HepG2 (cell line): Measurements from ENCODE around the gene SLC39A2. TPM values are rescaled to one million over a fixed set of nuclear protein-coding genes. Genes with fewer than 3 reads are reported as not detected.

Source experiments
- ELK4 ChIP-seq: sonication (generic); formaldehyde crosslinking; IDR thresholded peaks from 2 replicates; pipeline ENCODE4 v1.9.0; 2021; ENCODE audit warnings: missing genetic modification reagents, borderline replicate concordance
- FOXJ3 ChIP-seq: sonication (generic); formaldehyde crosslinking; IDR thresholded peaks from 2 replicates; pipeline ENCODE4 v1.4.0; 2020; ENCODE audit warnings: missing genetic modification reagents, mild to moderate bottlenecking, borderline replicate concordance
- HOXA3 ChIP-seq: sonication (generic); formaldehyde crosslinking; IDR thresholded peaks from 2 replicates; pipeline ENCODE4 v1.5.0; 2020; ENCODE audit warnings: missing genetic modification reagents
- NFYB ChIP-seq: sonication (generic); formaldehyde crosslinking; IDR thresholded peaks from 2 replicates; pipeline ENCODE4 v1.4.0; 2020; ENCODE audit warnings: missing genetic modification reagents
- NFYC ChIP-seq: IDR thresholded peaks from 2 replicates; pipeline ENCODE4 v1.6.1; 2016; ENCODE audit warnings: missing genetic modification reagents, missing compliant biosample characterization
- REPIN1 ChIP-seq: sonication (generic); formaldehyde crosslinking; IDR thresholded peaks from 2 replicates; pipeline ENCODE4 v1.8.0; 2022; ENCODE audit warnings: missing genetic modification reagents, low read depth, mild to moderate bottlenecking, borderline replicate concordance
- SP4 ChIP-seq: sonication (generic); formaldehyde crosslinking; IDR thresholded peaks from 2 replicates; pipeline ENCODE4 v1.8.1; 2023; ENCODE audit warnings: mild to moderate bottlenecking, missing genetic modification reagents
- ZNF232 ChIP-seq: sonication (generic); formaldehyde crosslinking; IDR thresholded peaks from 2 replicates; pipeline ENCODE4 v1.4.0; 2020; ENCODE audit warnings: missing genetic modification reagents, borderline replicate concordance
- ZNF326 ChIP-seq: sonication (generic); formaldehyde crosslinking; IDR thresholded peaks from 2 replicates; pipeline ENCODE4 v1.4.0; 2020; ENCODE audit warnings: missing genetic modification reagents, borderline replicate concordance
- ZNF512 ChIP-seq: sonication (generic); formaldehyde crosslinking; IDR thresholded peaks from 2 replicates; pipeline ENCODE4 v1.4.0; 2020; ENCODE audit warnings: mild to moderate bottlenecking, missing genetic modification reagents
- ZNF687 ChIP-seq: sonication (generic); formaldehyde crosslinking; IDR thresholded peaks from 2 replicates; pipeline ENCODE4 v1.5.1; 2020; ENCODE audit warnings: mild to moderate bottlenecking, missing genetic modification reagents, moderate library complexity
- ZNF776 ChIP-seq: sonication (generic); formaldehyde crosslinking; IDR thresholded peaks from 2 replicates; pipeline ENCODE4 v1.4.0; 2020; ENCODE audit warnings: mild to moderate bottlenecking, missing genetic modification reagents
- ZSCAN30 ChIP-seq: sonication (generic); formaldehyde crosslinking; IDR thresholded peaks from 2 replicates; pipeline ENCODE4 v1.5.0; 2020; ENCODE audit warnings: mild to moderate bottlenecking, missing genetic modification reagents
- polyA plus RNA-seq, 8 experiments: library from polyadenylated mRNA; depleted of rRNA in 3 of 8; stranded (reverse) in 7 of 8; unstranded in 1 of 8; fragments of >200 nt; fragmentation: Illumina TruSeq in 4 of 8; extraction: Trizol in 4 of 8; gene quantifications; 2 replicates each; pipeline versions ENCODE4 v1.2.1 to v1.2.3, GENCODE V29; 2011 to 2016; ENCODE audit warnings: low read depth in 4 of 8, missing spikeins in 1 of 8, mixed read lengths in 1 of 8; ENCODE audit not compliant: insufficient read depth in 1 of 8
- total RNA-seq, 5 experiments: library from RNA; depleted of rRNA; stranded (reverse); fragments of >200 nt; fragmentation: Illumina TruSeq; extraction: Trizol; gene quantifications; 2 replicates each; pipeline ENCODE4 v1.2.3, GENCODE V29; 2016; ENCODE audit warnings: low read depth in 1 of 5
- TF ChIP-seq, protein P1 (sequence below): sonication (generic); formaldehyde crosslinking; IDR thresholded peaks from 2 replicates; pipeline ENCODE4 v1.4.0; 2020; ENCODE audit warnings: missing genetic modification reagents
- TF ChIP-seq, protein P2 (sequence below): IDR thresholded peaks from 2 replicates; pipeline ENCODE4 v1.6.1; 2016
- TF ChIP-seq, protein P3 (sequence below): sonication (generic); formaldehyde crosslinking; IDR thresholded peaks from 2 replicates; pipeline ENCODE4 v1.4.0; 2020; ENCODE audit warnings: missing genetic modification reagents

Gene SLC39A2
- total and polyA plus RNA-seq, 2 of the 13 experiments (the other 11 are each of a cell fraction or from before 2014, with no cell fraction given), result 0.08 to 0.11 TPM

DNA sequence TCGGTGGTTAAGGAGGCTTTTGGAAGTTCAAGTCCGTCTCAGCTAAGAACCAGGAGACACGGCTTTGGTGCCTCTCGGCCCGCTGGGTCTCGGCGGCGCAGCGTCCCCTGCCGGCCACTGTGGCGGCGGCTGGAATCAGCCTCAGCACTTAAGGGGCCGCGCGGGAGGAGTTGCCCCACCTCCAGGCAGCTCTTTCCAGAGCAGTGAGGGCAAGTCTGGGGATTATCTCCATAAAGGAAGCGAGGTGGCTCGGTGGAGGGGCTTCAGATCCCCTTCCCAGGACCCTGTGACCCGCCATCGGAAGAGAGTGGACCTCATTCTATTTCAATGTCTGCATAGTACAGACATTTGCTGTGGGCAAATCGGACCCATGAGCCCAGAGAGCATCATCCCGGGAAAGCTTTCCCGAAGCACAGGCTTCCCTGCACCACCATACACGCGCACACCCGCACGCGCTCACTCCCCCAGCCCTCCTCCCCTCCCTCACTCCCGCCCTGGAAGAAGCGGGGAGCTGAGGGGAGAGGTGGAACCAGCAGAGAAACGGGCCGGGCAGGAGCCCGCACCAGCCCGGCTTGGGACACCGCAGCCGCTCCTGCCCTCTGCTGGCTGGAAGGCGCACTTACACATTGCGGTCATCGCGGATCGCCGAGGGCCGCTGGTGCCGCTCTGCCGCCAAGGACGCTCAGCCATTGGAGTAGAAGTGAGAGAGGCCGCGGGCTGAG, 27.9 kb upstream of the SLC39A2 start (continued):
- TF ChIP-seq, protein P1, sequence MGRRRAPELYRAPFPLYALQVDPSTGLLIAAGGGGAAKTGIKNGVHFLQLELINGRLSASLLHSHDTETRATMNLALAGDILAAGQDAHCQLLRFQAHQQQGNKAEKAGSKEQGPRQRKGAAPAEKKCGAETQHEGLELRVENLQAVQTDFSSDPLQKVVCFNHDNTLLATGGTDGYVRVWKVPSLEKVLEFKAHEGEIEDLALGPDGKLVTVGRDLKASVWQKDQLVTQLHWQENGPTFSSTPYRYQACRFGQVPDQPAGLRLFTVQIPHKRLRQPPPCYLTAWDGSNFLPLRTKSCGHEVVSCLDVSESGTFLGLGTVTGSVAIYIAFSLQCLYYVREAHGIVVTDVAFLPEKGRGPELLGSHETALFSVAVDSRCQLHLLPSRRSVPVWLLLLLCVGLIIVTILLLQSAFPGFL (CRISPR knock-in tag), result no peak
- TF ChIP-seq, protein P2, sequence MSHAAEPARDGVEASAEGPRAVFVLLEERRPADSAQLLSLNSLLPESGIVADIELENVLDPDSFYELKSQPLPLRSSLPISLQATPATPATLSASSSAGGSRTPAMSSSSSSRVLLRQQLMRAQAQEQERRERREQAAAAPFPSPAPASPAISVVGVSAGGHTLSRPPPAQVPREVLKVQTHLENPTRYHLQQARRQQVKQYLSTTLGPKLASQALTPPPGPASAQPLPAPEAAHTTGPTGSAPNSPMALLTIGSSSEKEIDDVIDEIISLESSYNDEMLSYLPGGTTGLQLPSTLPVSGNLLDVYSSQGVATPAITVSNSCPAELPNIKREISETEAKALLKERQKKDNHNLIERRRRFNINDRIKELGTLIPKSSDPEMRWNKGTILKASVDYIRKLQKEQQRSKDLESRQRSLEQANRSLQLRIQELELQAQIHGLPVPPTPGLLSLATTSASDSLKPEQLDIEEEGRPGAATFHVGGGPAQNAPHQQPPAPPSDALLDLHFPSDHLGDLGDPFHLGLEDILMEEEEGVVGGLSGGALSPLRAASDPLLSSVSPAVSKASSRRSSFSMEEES (CRISPR knock-in tag), result peak; percentile 20; the same call in 1 of the 2 replicates
- TF ChIP-seq ZNF687 (peak; percentile 85), ZNF232 (CRISPR knock-in tag) (peak; percentile 71; the same call in 1 of the 2 replicates), NFYB (0 out of 2 replicates have a peak, but pooled peaks have one; percentile 38), ZSCAN30 (CRISPR knock-in tag) (no peak), NFYC (CRISPR knock-in tag) (peak; percentile 38; the same call in 1 of the 2 replicates), FOXJ3 (CRISPR knock-in tag) (0 out of 2 replicates have a peak, but pooled peaks have one; percentile 19), ZNF776 (peak; percentile 39; the same call in 1 of the 2 replicates), ZNF326 (CRISPR knock-in tag) (no peak), REPIN1 (CRISPR knock-in tag) (peak; percentile 12; the same call in 1 of the 2 replicates), ZNF512 (no peak), ELK4 (0 out of 2 replicates have a peak, but pooled peaks have one; percentile 15), HOXA3 (CRISPR knock-in tag) (peak; percentile 38; the same call in 1 of the 2 replicates), SP4 (CRISPR knock-in tag) (peak; percentile 69; the same call in 1 of the 2 replicates)
- TF ChIP-seq, protein P3, sequence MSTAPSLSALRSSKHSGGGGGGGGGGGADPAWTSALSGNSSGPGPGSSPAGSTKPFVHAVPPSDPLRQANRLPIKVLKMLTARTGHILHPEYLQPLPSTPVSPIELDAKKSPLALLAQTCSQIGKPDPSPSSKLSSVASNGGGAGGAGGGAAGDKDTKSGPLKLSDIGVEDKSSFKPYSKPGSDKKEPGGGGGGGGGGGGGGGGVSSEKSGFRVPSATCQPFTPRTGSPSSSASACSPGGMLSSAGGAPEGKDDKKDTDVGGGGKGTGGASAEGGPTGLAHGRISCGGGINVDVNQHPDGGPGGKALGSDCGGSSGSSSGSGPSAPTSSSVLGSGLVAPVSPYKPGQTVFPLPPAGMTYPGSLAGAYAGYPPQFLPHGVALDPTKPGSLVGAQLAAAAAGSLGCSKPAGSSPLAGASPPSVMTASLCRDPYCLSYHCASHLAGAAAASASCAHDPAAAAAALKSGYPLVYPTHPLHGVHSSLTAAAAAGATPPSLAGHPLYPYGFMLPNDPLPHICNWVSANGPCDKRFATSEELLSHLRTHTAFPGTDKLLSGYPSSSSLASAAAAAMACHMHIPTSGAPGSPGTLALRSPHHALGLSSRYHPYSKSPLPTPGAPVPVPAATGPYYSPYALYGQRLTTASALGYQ (CRISPR knock-in tag), result 0 out of 2 replicates have a peak, but pooled peaks have one; percentile 53
